Fibroblast of lung (primary cell): ENCODE measurements around the gene ZNF532. TPM values are rescaled to one million over a fixed set of nuclear protein-coding genes. Genes with fewer than 3 reads are reported as not detected.

Source experiments
- DNase-seq, 2 donors: peaks; one replicate each; pipeline versions ENCODE4 v3.0.0 to v3.0.0-alpha.2; 2010; ENCODE audit warnings: low read depth in 2 of 2
- H2AFZ ChIP-seq: 2 replicates; pipeline ENCODE4 v1.5.1; 2012; ENCODE audit warnings: low read length, control low read depth, inconsistent platforms
- H3K27ac ChIP-seq: 2 replicates; pipeline ENCODE4 v1.5.1; 2011; ENCODE audit warnings: low read length, control low read depth; ENCODE audit not compliant: insufficient read depth
- H3K27me3 ChIP-seq: 2 replicates; pipeline ENCODE4 v1.5.1; 2011; ENCODE audit warnings: mild to moderate bottlenecking, low read length; ENCODE audit not compliant: control insufficient read depth, insufficient read depth
- H3K36me3 ChIP-seq: 2 replicates; pipeline ENCODE4 v1.5.1; 2011; ENCODE audit warnings: low read length; ENCODE audit not compliant: control insufficient read depth, insufficient read depth
- H3K4me1 ChIP-seq: 2 replicates; pipeline ENCODE4 v1.5.1; 2011; ENCODE audit warnings: low read length; ENCODE audit not compliant: control insufficient read depth, insufficient read depth; ENCODE audit errors: extremely low read depth
- H3K4me2 ChIP-seq: 2 replicates; pipeline ENCODE4 v1.5.1; 2011; ENCODE audit warnings: low read length, control low read depth; ENCODE audit not compliant: insufficient read depth; ENCODE audit errors: extremely low read depth
- H3K4me3 ChIP-seq, 4 experiments: fragments of 200-600 bp in 1 of 4; sonication (generic) in 1 of 4; replicated peaks in 1 of 4; 2 replicates each; pipeline ENCODE4 v1.5.1; 2011 to 2016; ENCODE audit warnings: low read length in 4 of 4, low read depth in 3 of 4, mild to moderate bottlenecking in 3 of 4, control low read depth in 2 of 4, inconsistent platforms in 1 of 4, mixed read lengths in 1 of 4; ENCODE audit not compliant: insufficient read depth in 1 of 4; ENCODE audit errors: control extremely low read depth in 1 of 4
- H3K79me2 ChIP-seq: 2 replicates; pipeline ENCODE4 v1.5.1; 2012; ENCODE audit warnings: mild to moderate bottlenecking, low read length, inconsistent platforms; ENCODE audit not compliant: control insufficient read depth, insufficient read depth
- H3K9ac ChIP-seq: 2 replicates; pipeline ENCODE4 v1.5.1; 2011; ENCODE audit warnings: mild to moderate bottlenecking, low read length, control low read depth; ENCODE audit not compliant: insufficient read depth
- H3K9me3 ChIP-seq: 2 replicates; pipeline ENCODE4 v1.5.1; 2012; ENCODE audit warnings: low read depth, low read length; ENCODE audit not compliant: control insufficient read depth, insufficient read depth
- H4K20me1 ChIP-seq: 2 replicates; pipeline ENCODE4 v1.5.1; 2011; ENCODE audit warnings: low read length; ENCODE audit not compliant: control insufficient read depth, insufficient read depth; ENCODE audit errors: extremely low read depth
- CTCF ChIP-seq, 2 donors: IDR thresholded peaks in 1 of 2; conservative IDR thresholded peaks in 1 of 2; 1 replicate in 1 of 2; 2 replicates in 1 of 2; pipeline ENCODE4 v1.5.1; 2011 to 2012; ENCODE audit warnings: low read length in 2 of 2, control low read depth in 1 of 2, inconsistent platforms in 1 of 2, low read depth in 1 of 2, mild to moderate bottlenecking in 1 of 2
- EZH2 ChIP-seq: IDR thresholded peaks from 2 replicates; pipeline ENCODE4 v1.5.1; 2012; ENCODE audit warnings: low read length, control low read depth, mild to moderate bottlenecking; ENCODE audit errors: missing control alignments
- polyA plus RNA-seq, 2 donors: library from polyadenylated mRNA; depleted of rRNA in 1 of 2; stranded (reverse) in 1 of 2; unstranded in 1 of 2; fragments of >200 nt; gene quantifications; 2 replicates each; pipeline ENCODE4 v1.2.1, GENCODE V29; 2011 to 2012; ENCODE audit warnings: missing spikeins in 1 of 2
- total RNA-seq: library from RNA; depleted of rRNA; stranded (reverse); fragments of >200 nt; gene quantifications from 2 replicates; pipeline ENCODE4 v1.2.1, GENCODE V29; 2014

ZNF532 gene
- total and polyA plus RNA-seq, 2 donors (not counting 1 experiment from before 2014, with no cell fraction given), result 57.3 to 64.6 TPM

GRCh38 chr18:59035591-59035990, 170.9 kb downstream of the ZNF532 start:
- Histone ChIP-seq H3K4me2 (no peak overlapping the region), H3K36me3 (no peaks in the 10 kb centered on the region), H3K4me1 (no peaks in the 10 kb centered on the region), H3K9ac (no peak overlapping the region), H3K27ac (no peak overlapping the region), H3K4me3 (no peak overlapping the region), H3K27me3 (no peaks in the 10 kb centered on the region), H2AFZ (no peak overlapping the region), H3K9me3 (no peaks in the 10 kb centered on the region), H4K20me1 (no peaks in the 10 kb centered on the region), H3K79me2 (no peaks in the 10 kb centered on the region)
- DNase-seq, result no peak
- TF ChIP-seq CTCF (conservative IDR thresholded peaks at IDR 0.05 in 1 of 2, IDR thresholded peaks at IDR 0.05 in 1 of 2; ENCODE audit: low read depth in 1 of 2, low read length in 2 of 2) (no peak), EZH2 (no peak)

Other genes with a start within 250 kb of the ZNF532 start
- gene ALPK2, start 235.8 kb upstream of the ZNF532 start, total RNA-seq, result 6.9 and 12.1 TPM in 2 replicates
- gene ALPK2, start 235.8 kb upstream of the ZNF532 start, polyA plus RNA-seq, result 2.4 and 44.1 TPM in 2 replicates
- 18.0 and 19.3 TPM in 2 replicates for gene MALT1, start 193.4 kb upstream of the ZNF532 start, total RNA-seq
- 13.0 and 25.5 TPM in 2 replicates for gene MALT1, start 193.4 kb upstream of the ZNF532 start, polyA plus RNA-seq